Measurements from ENCODE around the gene KDM2A.

The KDM2A gene

GRCh38 chr11:67102664-67103063 is 16.4 kb upstream of the KDM2A start:
- DNase-seq (ENCODE audit: extremely low read depth, low read depth) = no peak
- TF ChIP-seq CTCF (IDR thresholded peaks at IDR 0.05; ENCODE audit: low read depth, low read length) = no peak

DNA sequence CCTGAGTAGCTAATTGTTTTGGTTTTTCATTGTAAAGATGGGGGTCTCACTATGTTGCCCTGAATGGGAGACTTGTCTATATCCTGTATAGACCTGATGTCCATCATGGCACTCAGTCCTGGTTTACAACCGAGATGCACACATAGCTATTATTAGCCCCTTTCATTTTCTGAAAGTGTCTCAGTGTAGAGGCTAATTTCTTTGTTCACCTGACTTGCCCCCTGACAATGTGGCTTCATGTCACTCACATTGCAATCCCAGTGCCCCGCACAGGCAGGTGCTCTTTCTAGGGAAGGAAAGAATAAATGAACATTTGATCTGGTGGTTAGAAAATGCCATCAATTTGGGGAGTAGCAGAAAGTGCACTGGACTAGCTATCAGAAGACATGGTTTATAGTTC is 13.1 kb upstream of the KDM2A start:
- TF ChIP-seq CTCF (IDR thresholded peaks at IDR 0.05; ENCODE audit: low read depth, low read length) = no peak
- DNase-seq (ENCODE audit: extremely low read depth, low read depth) = no peak

- DNase-seq (ENCODE audit: extremely low read depth, low read depth) = no peak
- TF ChIP-seq CTCF (IDR thresholded peaks at IDR 0.05; ENCODE audit: low read depth, low read length) = no peak
Observed at GRCh38 chr11:67111261-67111660, 7.8 kb upstream of the KDM2A start.

DNA sequence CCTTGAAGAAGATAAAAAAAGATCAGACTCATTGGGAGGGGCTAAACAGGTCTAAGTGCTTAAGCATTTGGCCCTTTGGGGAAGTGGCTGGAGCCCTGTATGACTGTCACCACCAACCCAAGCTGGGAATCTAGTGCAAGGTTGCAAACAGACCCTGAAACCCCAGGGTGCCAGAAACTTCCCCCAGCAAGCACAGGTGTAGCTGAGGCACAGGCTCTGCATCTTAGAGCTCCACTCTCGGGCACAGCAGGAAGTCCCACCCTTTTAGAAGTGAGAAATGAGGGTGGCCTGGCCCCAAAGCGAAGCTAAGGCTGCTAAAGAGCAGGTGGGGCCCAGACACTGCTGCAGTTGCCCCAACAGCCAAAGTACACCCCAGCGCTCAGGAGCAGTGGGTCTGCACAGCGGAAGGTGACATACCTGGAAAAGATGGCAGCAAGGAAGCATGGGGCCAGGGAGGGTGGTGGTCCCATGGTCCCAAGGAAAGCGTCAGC is 5.8 kb upstream of the KDM2A start:
- TF ChIP-seq CTCF (IDR thresholded peaks at IDR 0.05; ENCODE audit: low read depth, low read length) = no peak
- DNase-seq (ENCODE audit: extremely low read depth, low read depth) = no peak

GRCh38 chr11:67114275-67114896 is 4.7 kb upstream of the KDM2A start:
- DNase-seq (ENCODE audit: extremely low read depth, low read depth) = no peak
- no peak for TF ChIP-seq CTCF (IDR thresholded peaks at IDR 0.05; ENCODE audit: low read depth, low read length)

GRCh38 chr11:67116758-67117105 is 2.3 kb upstream of the KDM2A start:
- no peak for TF ChIP-seq CTCF (IDR thresholded peaks at IDR 0.05; ENCODE audit: low read depth, low read length)
- no peak for DNase-seq (ENCODE audit: extremely low read depth, low read depth)

DNA sequence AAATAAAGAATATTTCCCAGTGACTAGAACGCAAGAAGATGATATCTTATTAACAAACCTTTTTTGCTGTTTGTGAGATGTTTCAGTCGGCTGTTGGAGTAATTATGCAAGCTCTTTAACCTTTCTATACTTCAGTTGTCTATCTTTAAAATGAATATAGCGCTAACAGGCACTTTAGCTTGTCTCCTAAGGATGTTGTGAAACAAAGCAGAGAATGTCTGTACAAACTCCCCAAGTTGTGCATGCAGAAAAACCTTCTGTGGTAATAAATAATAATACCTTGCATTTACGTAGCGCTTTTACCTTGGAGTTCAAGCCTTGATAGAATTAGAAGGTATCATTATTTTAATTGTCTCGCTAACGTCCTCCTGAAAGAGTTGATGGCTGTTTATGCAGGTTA is 1.9 kb upstream of the KDM2A start:
- no peak for DNase-seq (ENCODE audit: extremely low read depth, low read depth)
- no peak for TF ChIP-seq CTCF (IDR thresholded peaks at IDR 0.05; ENCODE audit: low read depth, low read length)

Measured in AG09319 (cell line).